GM19438 (cell line): ENCODE measurements around the gene TMCO1.
A peak's percentile ranks its signal among the peaks of the same experiment; 100 is the strongest.
"Not testable (repeated sequence)": the region's sequence is repeated elsewhere in the genome, so short reads cannot be mapped to it uniquely, and the experiment has no call there.

Experiments
- ATAC-seq: cut with Tn5 transposase; IDR thresholded peaks from one replicate; pipeline ENCODE4 v1.9.1; 2021; ENCODE audit warnings: low read depth; ENCODE audit not compliant: unreplicated experiment

Gene TMCO1

GRCh38 chr1:165747632-165748447 is 20.8 kb downstream of the TMCO1 start:
- no peak for ATAC-seq

- ATAC-seq: not testable (repeated sequence)
Observed at GRCh38 chr1:165744913-165745312, 23.8 kb downstream of the TMCO1 start.

GRCh38 chr1:165742194-165742593 is 26.5 kb downstream of the TMCO1 start:
- no peak for ATAC-seq

DNA sequence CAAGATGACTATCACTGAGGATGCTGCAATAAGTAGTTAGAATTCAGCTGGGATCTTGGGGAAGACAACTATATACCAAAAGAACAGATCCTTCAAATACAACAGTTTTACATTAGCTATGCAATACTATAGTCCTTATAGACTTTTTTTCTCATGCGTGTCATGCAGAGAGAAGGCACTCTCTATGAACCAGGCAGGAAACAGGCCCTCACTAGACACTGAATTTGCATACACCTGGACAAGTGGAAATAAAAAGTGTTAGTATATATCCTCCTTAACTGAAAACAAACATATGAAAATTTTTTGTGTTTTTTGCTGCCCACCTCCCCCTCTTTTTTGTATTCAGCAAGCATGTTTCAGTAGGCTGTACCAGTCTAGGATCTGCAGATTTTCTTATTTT is 29.9 kb downstream of the TMCO1 start:
- ATAC-seq: peak; percentile 98

DNA sequence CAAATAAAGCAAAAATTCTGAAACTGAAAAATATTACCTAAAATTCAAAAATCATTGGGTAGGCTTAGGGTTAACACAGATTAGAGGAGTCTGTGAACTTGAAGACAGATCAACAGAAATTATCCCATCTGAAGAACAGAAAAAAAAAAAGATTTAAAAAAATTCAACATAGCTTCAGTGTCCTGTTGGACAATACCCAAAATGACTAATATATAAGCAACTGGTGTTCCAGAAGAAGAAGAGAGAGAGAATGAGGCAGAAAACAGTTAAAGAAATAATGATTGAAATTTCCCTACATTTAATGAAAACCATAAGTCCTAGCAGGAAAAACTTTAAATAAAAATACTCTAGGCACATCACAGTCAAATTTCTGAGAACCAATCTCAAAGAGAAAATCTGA is 31.5 kb downstream of the TMCO1 start:
- ATAC-seq: no peak

GRCh38 chr1:165734906-165735305 is 33.8 kb downstream of the TMCO1 start:
- ATAC-seq: no peak

GRCh38 chr1:165726841-165727240 is 41.8 kb downstream of the TMCO1 start:
- ATAC-seq: no peak

- no peak for ATAC-seq
Observed at GRCh38 chr1:165726169-165726568, 42.5 kb downstream of the TMCO1 start.

GRCh38 chr1:165717918-165718515 is 50.7 kb downstream of the TMCO1 start:
- no peak for ATAC-seq

DNA sequence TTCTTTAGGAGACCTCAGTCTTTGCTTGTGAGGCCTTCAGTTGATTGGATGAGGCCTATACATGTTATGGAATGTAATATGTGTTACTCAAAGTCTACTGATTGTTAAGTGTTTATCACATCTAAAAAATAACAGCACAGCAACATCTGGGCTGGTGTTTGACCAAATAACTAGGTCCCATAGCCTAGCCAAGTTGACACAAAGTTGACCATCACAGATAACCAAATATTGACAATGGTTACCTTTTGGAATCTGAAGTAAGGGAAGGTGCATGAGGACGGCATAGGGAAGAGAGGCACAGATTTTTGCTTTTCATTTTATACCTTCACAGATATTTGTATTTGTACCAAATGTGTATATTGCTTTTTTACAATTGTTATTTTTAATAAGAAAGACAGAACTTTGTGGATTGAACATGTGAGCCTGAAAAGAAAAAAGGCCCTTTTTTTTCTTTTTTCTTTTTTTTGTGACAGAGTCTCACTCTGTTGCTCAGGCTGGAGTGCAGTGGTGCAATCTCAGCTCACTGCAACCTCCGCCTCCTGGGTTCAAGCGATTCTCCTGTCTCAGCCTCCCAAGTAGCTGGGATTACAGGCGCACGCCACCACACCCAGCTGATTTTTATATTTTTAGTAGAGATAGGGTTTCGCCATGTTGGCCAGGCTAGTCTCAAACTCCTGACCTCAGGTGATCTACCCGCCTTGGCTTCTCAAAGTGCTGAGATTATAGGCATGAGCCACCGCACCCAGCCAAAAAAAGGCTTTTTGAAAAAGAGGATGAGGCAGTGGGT is 52.2 kb downstream of the TMCO1 start:
- ATAC-seq: not testable (repeated sequence)

DNA sequence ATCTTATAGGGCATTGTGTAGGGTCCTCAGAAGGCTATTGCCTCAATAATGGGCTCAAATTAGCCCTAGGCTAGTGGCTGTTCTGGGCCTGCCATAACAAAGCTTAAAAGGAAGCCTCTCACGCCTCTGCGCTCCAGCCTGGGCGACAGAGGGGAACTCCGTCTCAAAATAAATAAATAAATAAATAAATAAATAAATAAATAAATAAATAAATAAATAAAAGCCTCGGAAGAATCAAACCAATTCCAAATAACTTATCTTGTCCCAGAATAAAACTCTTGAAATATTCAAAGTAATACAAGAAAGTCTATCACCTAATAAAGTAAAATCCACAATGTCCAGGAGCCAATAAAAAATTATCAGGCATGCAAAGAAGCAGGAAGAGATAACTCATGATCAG is 55.9 kb downstream of the TMCO1 start:
- ATAC-seq: no peak

DNA sequence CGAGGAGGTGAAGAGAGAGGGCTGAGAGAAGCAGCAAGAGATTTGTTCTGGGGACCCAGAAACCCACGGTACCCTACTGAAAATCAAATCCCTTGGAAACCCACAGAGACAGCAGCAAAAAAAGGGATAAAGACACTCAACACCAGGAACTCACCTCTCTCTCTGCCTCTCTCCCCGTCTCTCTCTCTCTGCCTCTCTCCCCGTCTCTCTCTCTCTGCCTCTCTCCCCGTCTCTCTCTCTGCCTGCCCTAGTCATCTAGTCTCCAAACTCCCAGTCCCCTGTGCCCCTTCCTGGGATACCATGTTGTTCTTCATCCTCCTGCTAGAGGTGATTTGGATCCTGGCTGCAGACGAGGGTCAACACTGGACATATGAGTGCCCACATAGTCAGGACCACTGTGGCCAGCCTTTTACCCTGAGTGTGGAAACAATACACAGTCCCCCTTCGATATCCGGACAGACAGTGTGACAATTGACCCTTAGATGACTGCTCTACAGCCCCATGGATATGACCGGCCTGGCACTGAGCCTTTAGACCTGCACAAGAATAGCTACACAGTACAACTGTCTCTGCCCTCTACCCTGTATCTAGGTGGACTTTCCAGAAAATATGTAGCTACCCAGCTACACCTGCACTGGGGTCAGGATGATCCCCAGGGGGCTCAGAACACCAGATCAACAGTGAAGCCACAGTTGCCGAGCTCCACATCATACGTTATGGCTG is 60.5 kb downstream of the TMCO1 start:
- no peak for ATAC-seq

DNA sequence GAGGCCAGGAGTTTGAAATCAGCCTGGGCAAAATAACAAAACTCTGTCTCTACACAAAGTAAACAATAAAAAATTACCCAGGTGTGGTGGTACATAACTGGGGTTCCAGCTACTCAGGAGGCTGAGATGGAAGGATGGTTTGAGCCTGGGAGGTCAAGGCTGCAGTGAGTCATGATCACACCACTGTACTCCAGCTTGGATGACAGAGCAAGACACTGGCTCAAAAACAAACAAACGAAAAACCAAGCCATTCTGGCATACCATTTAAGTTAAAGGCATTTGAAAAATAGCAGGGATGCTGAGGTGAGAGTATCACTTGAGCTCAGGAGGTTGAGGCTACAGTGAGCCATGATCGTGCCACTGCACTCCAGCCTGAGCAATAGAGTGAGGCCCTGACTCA is 65.0 kb downstream of the TMCO1 start:
- ATAC-seq: no peak

DNA sequence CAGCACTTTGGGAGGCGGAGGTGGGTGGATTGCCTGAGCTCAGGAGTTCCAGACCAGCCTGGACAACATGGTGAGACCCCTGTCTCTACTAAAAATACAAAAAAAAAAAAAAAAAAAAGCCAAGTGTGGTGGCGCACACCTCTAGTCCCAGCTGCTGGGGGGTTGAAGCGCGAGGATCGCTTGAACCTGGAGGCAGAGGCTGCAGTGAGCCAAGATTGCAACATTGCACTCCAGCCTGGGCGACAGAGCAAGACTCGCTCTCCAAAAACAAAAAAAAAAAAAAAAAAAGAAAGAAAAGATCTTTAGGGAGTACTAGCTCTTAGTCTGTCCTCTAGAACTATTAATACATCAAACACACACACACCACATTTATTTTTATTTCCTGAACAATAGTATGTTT is 66.7 kb downstream of the TMCO1 start:
- not testable (repeated sequence) for ATAC-seq

GRCh38 chr1:165699577-165699976 is 69.1 kb downstream of the TMCO1 start:
- no peak for ATAC-seq

GRCh38 chr1:165698761-165699052 is 70.0 kb downstream of the TMCO1 start:
- no peak for ATAC-seq

GRCh38 chr1:165697881-165698760 is 70.5 kb downstream of the TMCO1 start, which contains the start of gene ALDH9A1:
TSS of gene ALDH9A1 (minus strand) at chr1:165698562. CDS start at chr1:165698558, 4 bp downstream.
- peak; percentile 89 for ATAC-seq

GRCh38 chr1:165697491-165697880 is 71.2 kb downstream of the TMCO1 start:
- no peak for ATAC-seq

DNA sequence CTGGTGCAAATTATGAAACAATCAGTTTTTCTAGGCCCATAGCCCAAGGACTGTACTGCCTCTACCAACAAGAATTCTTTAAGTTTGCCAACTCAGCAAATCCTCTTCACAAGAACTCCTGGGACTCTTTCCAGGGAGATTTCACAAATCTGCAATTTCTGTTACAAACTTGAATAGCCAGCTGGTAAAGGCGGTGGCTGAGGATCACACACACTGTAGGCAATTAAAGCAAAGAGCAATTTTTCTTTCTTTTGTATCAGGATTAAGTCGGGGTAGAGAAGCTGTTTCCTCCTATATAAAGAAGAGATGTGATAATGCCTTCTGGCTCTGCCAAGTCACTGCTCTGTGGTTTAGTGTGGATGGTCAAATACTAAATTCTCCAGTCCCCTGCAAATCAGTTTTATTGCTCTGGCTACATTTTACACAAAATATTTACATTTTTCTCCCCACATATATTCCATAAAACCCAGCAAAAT is 72.0 kb downstream of the TMCO1 start:
- no peak for ATAC-seq

- ATAC-seq: no peak
Observed at GRCh38 chr1:165695031-165695430, 73.6 kb downstream of the TMCO1 start.
